ENCODE measurements around the gene BRD4. TPM values are rescaled to one million over a fixed set of nuclear protein-coding genes. Genes with fewer than 3 reads are reported as not detected.

BRD4 gene
- total RNA-seq, 1 donor from 2014 or later = 60.9 TPM

- DNase-seq = no peak
- Histone ChIP-seq H3K36me3 (peaks cover 56% of the 10 kb centered on the region), H3K9me3 (replicated peaks) (no peaks in the 10 kb centered on the region), H3K27me3 (ENCODE audit: low read depth) (no peaks in the 10 kb centered on the region), H3K4me1 (peaks cover 63% of the 10 kb centered on the region), H3K27ac (replicated peaks) (peak overlapping the region; percentile 96), H3K4me3 (no peak overlapping the region)
- intact Hi-C loops (cut with micrococcal nuclease) = no loop called here
- no peak for TF ChIP-seq CTCF (IDR thresholded peaks at IDR 0.05; ENCODE audit: borderline replicate concordance)
These were observed 87.5 kb downstream of the BRD4 start for GRCh38 chr19:15244808-15245207.

- DNase-seq = no peak
- H3K36me3 ChIP-seq = peaks cover 61% of the 10 kb centered on the region
- intact Hi-C loops (cut with micrococcal nuclease) = no loop called here
These were observed 88.1 kb downstream of the BRD4 start for GRCh38 chr19:15244106-15244803.

GRCh38 chr19:15243236-15243957 lies 88.9 kb downstream of the BRD4 start:
- H3K4me3 ChIP-seq = no peak overlapping the region
- H3K9me3 ChIP-seq (replicated peaks) = no peaks in the 10 kb centered on the region
- H3K27me3 ChIP-seq (ENCODE audit: low read depth) = no peaks in the 10 kb centered on the region
- intact Hi-C loops (cut with micrococcal nuclease) = no loop called here
- peak overlapping the region; percentile 30 for H3K27ac ChIP-seq (replicated peaks)
- TF ChIP-seq CTCF (IDR thresholded peaks at IDR 0.05; ENCODE audit: borderline replicate concordance) = no peak
- no peak for DNase-seq
- peaks cover 70% of the 10 kb centered on the region for H3K36me3 ChIP-seq
- peaks cover 49% of the 10 kb centered on the region for H3K4me1 ChIP-seq

More at GRCh38 chr19:15244106-15244803, 88.1 kb downstream of the BRD4 start:
- Histone ChIP-seq H3K9me3 (replicated peaks) (no peaks in the 10 kb centered on the region), H3K4me3 (no peak overlapping the region), H3K27me3 (ENCODE audit: low read depth) (no peaks in the 10 kb centered on the region), H3K27ac (replicated peaks) (peak overlapping the region; percentile 96), H3K4me1 (peaks cover 57% of the 10 kb centered on the region)
- TF ChIP-seq CTCF (IDR thresholded peaks at IDR 0.05; ENCODE audit: borderline replicate concordance) = no peak

GRCh38 chr19:15241259-15241910 lies 91.0 kb downstream of the BRD4 start:
- H3K27me3 ChIP-seq (ENCODE audit: low read depth) = no peaks in the 10 kb centered on the region
- no peaks in the 10 kb centered on the region for H3K9me3 ChIP-seq (replicated peaks)
- DNase-seq = no peak
- peaks cover 32% of the 10 kb centered on the region for H3K4me1 ChIP-seq
- no peak for TF ChIP-seq CTCF (IDR thresholded peaks at IDR 0.05; ENCODE audit: borderline replicate concordance)
- H3K4me3 ChIP-seq = no peak overlapping the region
- no peak overlapping the region for H3K27ac ChIP-seq (replicated peaks)
- intact Hi-C loops (cut with micrococcal nuclease) = no loop called here
- H3K36me3 ChIP-seq = peaks cover 74% of the 10 kb centered on the region

GRCh38 chr19:15240515-15240914 lies 91.8 kb downstream of the BRD4 start:
- Histone ChIP-seq H3K36me3 (peaks cover 76% of the 10 kb centered on the region), H3K4me3 (no peak overlapping the region), H3K27ac (replicated peaks) (no peak overlapping the region), H3K4me1 (peaks cover 25% of the 10 kb centered on the region), H3K27me3 (ENCODE audit: low read depth) (no peaks in the 10 kb centered on the region), H3K9me3 (replicated peaks) (no peaks in the 10 kb centered on the region)
- TF ChIP-seq CTCF (IDR thresholded peaks at IDR 0.05; ENCODE audit: borderline replicate concordance) = no peak
- DNase-seq = no peak
- intact Hi-C loops (cut with micrococcal nuclease) = no loop called here

Data from left ventricle myocardium inferior (tissue), 1 donor.